MG63 (cell line): ENCODE results near the gene KSR1. TPM values are rescaled to one million over a fixed set of nuclear protein-coding genes. Genes with fewer than 3 reads are reported as not detected.
A peak's percentile ranks its signal among the peaks of the same experiment; 100 is the strongest.

ENCODE experiments used
- DNase-seq: peaks from one replicate; pipeline ENCODE4 v3.0.0-alpha.2; 2020
- H3K27me3 ChIP-seq: fragments of 250-450 bp; sonication (Bioruptor Pico); 2 replicates; pipeline ENCODE4 v1.5.1; 2020; ENCODE audit warnings: mild to moderate bottlenecking, moderate library complexity
- H3K36me3 ChIP-seq: fragments of 250-450 bp; sonication (Bioruptor Pico); 2 replicates; pipeline ENCODE4 v1.5.1; 2020; ENCODE audit warnings: mild to moderate bottlenecking, moderate library complexity
- H3K4me3 ChIP-seq: fragments of 250-450 bp; sonication (Bioruptor Pico); 2 replicates; pipeline ENCODE4 v1.5.1; 2020; ENCODE audit warnings: mild to moderate bottlenecking, moderate library complexity
- H3K9me3 ChIP-seq: fragments of 250-450 bp; sonication (Bioruptor Pico); 2 replicates; pipeline ENCODE4 v1.5.1; 2020; ENCODE audit warnings: mild to moderate bottlenecking, moderate library complexity
- total RNA-seq: library from RNA; depleted of rRNA; stranded (reverse); fragments of >200 nt; shearing (Covaris generic); gene quantifications from 2 replicates; pipeline ENCODE4 v1.2.3, GENCODE V29; 2014; ENCODE audit warnings: low replicate concordance

KSR1 gene
- total RNA-seq, 1 experiment from 2014 or later: 7.6 TPM

GRCh38 chr17:27525836-27526603 lies 69.8 kb downstream of the KSR1 start:
- H3K36me3 ChIP-seq: no peaks in the 10 kb centered on the region
- H3K9me3 ChIP-seq: no peaks in the 10 kb centered on the region
- H3K27me3 ChIP-seq: no peaks in the 10 kb centered on the region
- no peak for DNase-seq
- no peak overlapping the region for H3K4me3 ChIP-seq

- Histone ChIP-seq H3K27me3 (no peaks in the 10 kb centered on the region), H3K36me3 (no peaks in the 10 kb centered on the region), H3K4me3 (no peak overlapping the region), H3K9me3 (no peaks in the 10 kb centered on the region)
- DNase-seq: no peak
Observed at GRCh38 chr17:27526604-27527002, 70.4 kb downstream of the KSR1 start.

GRCh38 chr17:27529230-27529796 lies 73.1 kb downstream of the KSR1 start:
- H3K9me3 ChIP-seq: no peaks in the 10 kb centered on the region
- no peak overlapping the region for H3K4me3 ChIP-seq
- peak; percentile 85 for DNase-seq
- H3K27me3 ChIP-seq: no peaks in the 10 kb centered on the region
- no peaks in the 10 kb centered on the region for H3K36me3 ChIP-seq

- Histone ChIP-seq H3K27me3 (no peaks in the 10 kb centered on the region), H3K4me3 (no peak overlapping the region)
- no peak for DNase-seq
Observed at GRCh38 chr17:27530764-27531391, 74.6 kb downstream of the KSR1 start.

GRCh38 chr17:27531469-27531961 lies 75.3 kb downstream of the KSR1 start:
- Histone ChIP-seq H3K9me3 (no peaks in the 10 kb centered on the region), H3K4me3 (no peak overlapping the region), H3K27me3 (no peaks in the 10 kb centered on the region), H3K36me3 (no peaks in the 10 kb centered on the region)
- no peak for DNase-seq

More at GRCh38 chr17:27530764-27531391, 74.6 kb downstream of the KSR1 start:
- no peaks in the 10 kb centered on the region for H3K9me3 ChIP-seq
- H3K36me3 ChIP-seq: no peaks in the 10 kb centered on the region

- no peaks in the 10 kb centered on the region for H3K36me3 ChIP-seq
- no peaks in the 10 kb centered on the region for H3K27me3 ChIP-seq
- H3K9me3 ChIP-seq: no peaks in the 10 kb centered on the region
- no peak overlapping the region for H3K4me3 ChIP-seq
- DNase-seq: no peak
Observed at GRCh38 chr17:27532269-27533263, 76.3 kb downstream of the KSR1 start.

- Histone ChIP-seq H3K36me3 (no peaks in the 10 kb centered on the region), H3K4me3 (no peak overlapping the region), H3K9me3 (no peaks in the 10 kb centered on the region), H3K27me3 (no peaks in the 10 kb centered on the region)
- peak; percentile 85 for DNase-seq
Observed at GRCh38 chr17:27533874-27534815, 77.9 kb downstream of the KSR1 start.

- Histone ChIP-seq H3K9me3 (no peaks in the 10 kb centered on the region), H3K4me3 (no peak overlapping the region), H3K27me3 (no peaks in the 10 kb centered on the region), H3K36me3 (no peaks in the 10 kb centered on the region)
- DNase-seq: no peak
Observed at GRCh38 chr17:27535178-27535928, 79.1 kb downstream of the KSR1 start.

- no peak for DNase-seq
- no peaks in the 10 kb centered on the region for H3K9me3 ChIP-seq
- no peaks in the 10 kb centered on the region for H3K36me3 ChIP-seq
- no peak overlapping the region for H3K4me3 ChIP-seq
- H3K27me3 ChIP-seq: no peaks in the 10 kb centered on the region
Observed at GRCh38 chr17:27535975-27536374, 79.7 kb downstream of the KSR1 start.

- H3K36me3 ChIP-seq: no peaks in the 10 kb centered on the region
- no peak for DNase-seq
- no peaks in the 10 kb centered on the region for H3K9me3 ChIP-seq
- H3K27me3 ChIP-seq: no peaks in the 10 kb centered on the region
- no peak overlapping the region for H3K4me3 ChIP-seq
Observed at GRCh38 chr17:27536781-27537180, 80.5 kb downstream of the KSR1 start.

- DNase-seq: peak; percentile 86
- Histone ChIP-seq H3K4me3 (no peak overlapping the region), H3K36me3 (no peaks in the 10 kb centered on the region), H3K27me3 (no peaks in the 10 kb centered on the region), H3K9me3 (no peaks in the 10 kb centered on the region)
Observed at GRCh38 chr17:27538156-27538955, 82.1 kb downstream of the KSR1 start.

- DNase-seq: no peak
- Histone ChIP-seq H3K9me3 (no peaks in the 10 kb centered on the region), H3K36me3 (no peaks in the 10 kb centered on the region), H3K4me3 (no peak overlapping the region), H3K27me3 (no peaks in the 10 kb centered on the region)
Observed at GRCh38 chr17:27539152-27539551, 82.9 kb downstream of the KSR1 start.

GRCh38 chr17:27539794-27540317 lies 83.6 kb downstream of the KSR1 start:
- Histone ChIP-seq H3K9me3 (no peaks in the 10 kb centered on the region), H3K4me3 (no peak overlapping the region), H3K36me3 (no peaks in the 10 kb centered on the region), H3K27me3 (no peaks in the 10 kb centered on the region)
- no peak for DNase-seq
